Upper lobe of right lung (tissue), 1 donor: Measurements from ENCODE around the gene CAPNS1. TPM values are rescaled to one million over a fixed set of nuclear protein-coding genes. Genes with fewer than 3 reads are reported as not detected.

Experiments
- ATAC-seq: fragments of 200-7000 bp; cut with Tn5 transposase; one replicate; pipeline ENCODE4 v1.9.1; 2020; ENCODE audit warnings: mild to moderate bottlenecking, moderate library complexity
- DNase-seq: peaks from one replicate; pipeline ENCODE4 v3.0.0-alpha.2; 2020
- H3K27ac ChIP-seq: fragments of 200-600 bp; one replicate; pipeline ENCODE4 v1.8.0; 2022
- H3K27me3 ChIP-seq: fragments of 200-600 bp; one replicate; pipeline ENCODE4 v1.8.0; 2022; ENCODE audit warnings: mild to moderate bottlenecking
- H3K36me3 ChIP-seq: fragments of 200-600 bp; one replicate; pipeline ENCODE4 v1.8.0; 2022
- H3K4me1 ChIP-seq: fragments of 200-600 bp; one replicate; pipeline ENCODE4 v1.8.0; 2022
- H3K4me3 ChIP-seq: fragments of 200-600 bp; one replicate; pipeline ENCODE4 v1.8.0; 2022; ENCODE audit warnings: mild to moderate bottlenecking
- H3K9me3 ChIP-seq: fragments of 200-600 bp; one replicate; pipeline ENCODE4 v1.8.0; 2022
- intact Hi-C: fragments of 100-400 bp; cut with DNase I; formaldehyde crosslinking; loops from one replicate; pipeline ENCODE4 v1.11.0; 2022
- total RNA-seq: library from RNA; stranded (reverse); fragmentation: NEBNext Ultra II Directional; extraction: Animal tissue kit (Norgen Biotek cat#: 25700); gene quantifications from one replicate; pipeline ENCODE4 v1.2.1, GENCODE V29; 2021
- TF ChIP-seq, protein P1 (sequence below): fragments of 200-600 bp; IDR thresholded peaks from one replicate; pipeline ENCODE4 v1.8.0; 2022; ENCODE audit warnings: antibody characterized with exemption
- donor health status: DM: no; HTN: yes; CAD: no; lungs with severe emphysema.

The CAPNS1 gene
- total RNA-seq, 1 donor from 2014 or later: 582 TPM

DNA sequence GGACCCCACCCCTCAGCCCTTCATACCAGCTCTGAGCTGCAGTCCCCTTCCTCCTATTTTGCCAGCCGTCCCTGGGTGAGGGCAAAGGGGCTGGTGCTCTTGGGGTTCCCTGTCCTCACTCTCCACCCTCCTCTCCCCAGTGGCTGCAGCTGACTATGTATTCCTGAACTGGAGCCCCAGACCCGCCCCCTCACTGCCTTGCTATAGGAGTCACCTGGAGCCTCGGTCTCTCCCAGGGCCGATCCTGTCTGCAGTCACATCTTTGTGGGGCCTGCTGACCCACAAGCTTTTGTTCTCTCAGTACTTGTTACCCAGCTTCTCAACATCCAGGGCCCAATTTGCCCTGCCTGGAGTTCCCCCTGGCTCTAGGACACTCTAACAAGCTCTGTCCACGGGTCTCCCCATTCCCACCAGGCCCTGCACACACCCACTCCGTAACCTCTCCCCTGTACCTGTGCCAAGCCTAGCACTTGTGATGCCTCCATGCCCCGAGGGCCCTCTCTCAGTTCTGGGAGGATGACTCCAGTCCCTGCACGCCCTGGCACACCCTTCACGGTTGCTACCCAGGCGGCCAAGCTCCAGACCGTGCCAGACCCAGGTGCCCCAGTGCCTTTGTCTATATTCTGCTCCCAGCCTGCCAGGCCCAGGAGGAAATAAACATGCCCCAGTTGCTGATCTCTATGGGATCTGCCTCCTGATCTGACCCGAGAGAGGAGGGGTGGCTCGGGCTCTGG, 10.0 kb downstream of the CAPNS1 start:
- H3K27me3 ChIP-seq: no peaks in the 10 kb centered on the region
- H3K36me3 ChIP-seq: peaks cover 62% of the 10 kb centered on the region
- no peak overlapping the region for H3K4me3 ChIP-seq
- DNase-seq (no peak), ATAC-seq (no peak)
- no peak overlapping the region for H3K27ac ChIP-seq
- intact Hi-C loops: no loop called here
- TF ChIP-seq, protein P1, sequence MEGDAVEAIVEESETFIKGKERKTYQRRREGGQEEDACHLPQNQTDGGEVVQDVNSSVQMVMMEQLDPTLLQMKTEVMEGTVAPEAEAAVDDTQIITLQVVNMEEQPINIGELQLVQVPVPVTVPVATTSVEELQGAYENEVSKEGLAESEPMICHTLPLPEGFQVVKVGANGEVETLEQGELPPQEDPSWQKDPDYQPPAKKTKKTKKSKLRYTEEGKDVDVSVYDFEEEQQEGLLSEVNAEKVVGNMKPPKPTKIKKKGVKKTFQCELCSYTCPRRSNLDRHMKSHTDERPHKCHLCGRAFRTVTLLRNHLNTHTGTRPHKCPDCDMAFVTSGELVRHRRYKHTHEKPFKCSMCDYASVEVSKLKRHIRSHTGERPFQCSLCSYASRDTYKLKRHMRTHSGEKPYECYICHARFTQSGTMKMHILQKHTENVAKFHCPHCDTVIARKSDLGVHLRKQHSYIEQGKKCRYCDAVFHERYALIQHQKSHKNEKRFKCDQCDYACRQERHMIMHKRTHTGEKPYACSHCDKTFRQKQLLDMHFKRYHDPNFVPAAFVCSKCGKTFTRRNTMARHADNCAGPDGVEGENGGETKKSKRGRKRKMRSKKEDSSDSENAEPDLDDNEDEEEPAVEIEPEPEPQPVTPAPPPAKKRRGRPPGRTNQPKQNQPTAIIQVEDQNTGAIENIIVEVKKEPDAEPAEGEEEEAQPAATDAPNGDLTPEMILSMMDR: no peak
- no peaks in the 10 kb centered on the region for H3K9me3 ChIP-seq
- H3K4me1 ChIP-seq: peaks cover 7% of the 10 kb centered on the region

DNA sequence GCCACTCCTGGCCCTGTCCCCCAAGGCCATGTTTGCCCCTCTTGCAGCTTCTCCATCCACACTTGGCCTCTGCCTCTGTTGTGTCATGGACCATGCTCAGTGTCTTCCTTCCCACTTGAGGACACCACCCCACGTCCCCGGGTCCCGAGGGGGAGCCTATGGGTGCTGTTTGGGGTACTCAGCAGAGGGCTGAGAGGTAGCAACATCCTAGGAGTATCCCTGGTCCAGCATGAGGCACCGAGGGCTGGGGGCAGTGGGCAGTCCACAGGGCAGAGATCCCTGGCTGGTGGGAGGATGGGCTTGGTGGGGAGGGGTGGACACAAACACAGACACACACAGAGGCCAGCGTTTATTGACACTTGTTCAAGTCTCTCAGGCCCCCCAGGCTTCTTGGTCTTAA, 10.7 kb downstream of the CAPNS1 start:
- intact Hi-C loops: no loop called here
- peak overlapping the region; percentile 95 for H3K27ac ChIP-seq
- H3K36me3 ChIP-seq: peaks cover 54% of the 10 kb centered on the region
- ATAC-seq (no peak), DNase-seq (no peak)
- H3K4me1 ChIP-seq: peaks cover 7% of the 10 kb centered on the region
- no peak overlapping the region for H3K4me3 ChIP-seq
- no peaks in the 10 kb centered on the region for H3K27me3 ChIP-seq
- TF ChIP-seq, protein P1: no peak
- no peaks in the 10 kb centered on the region for H3K9me3 ChIP-seq

DNA sequence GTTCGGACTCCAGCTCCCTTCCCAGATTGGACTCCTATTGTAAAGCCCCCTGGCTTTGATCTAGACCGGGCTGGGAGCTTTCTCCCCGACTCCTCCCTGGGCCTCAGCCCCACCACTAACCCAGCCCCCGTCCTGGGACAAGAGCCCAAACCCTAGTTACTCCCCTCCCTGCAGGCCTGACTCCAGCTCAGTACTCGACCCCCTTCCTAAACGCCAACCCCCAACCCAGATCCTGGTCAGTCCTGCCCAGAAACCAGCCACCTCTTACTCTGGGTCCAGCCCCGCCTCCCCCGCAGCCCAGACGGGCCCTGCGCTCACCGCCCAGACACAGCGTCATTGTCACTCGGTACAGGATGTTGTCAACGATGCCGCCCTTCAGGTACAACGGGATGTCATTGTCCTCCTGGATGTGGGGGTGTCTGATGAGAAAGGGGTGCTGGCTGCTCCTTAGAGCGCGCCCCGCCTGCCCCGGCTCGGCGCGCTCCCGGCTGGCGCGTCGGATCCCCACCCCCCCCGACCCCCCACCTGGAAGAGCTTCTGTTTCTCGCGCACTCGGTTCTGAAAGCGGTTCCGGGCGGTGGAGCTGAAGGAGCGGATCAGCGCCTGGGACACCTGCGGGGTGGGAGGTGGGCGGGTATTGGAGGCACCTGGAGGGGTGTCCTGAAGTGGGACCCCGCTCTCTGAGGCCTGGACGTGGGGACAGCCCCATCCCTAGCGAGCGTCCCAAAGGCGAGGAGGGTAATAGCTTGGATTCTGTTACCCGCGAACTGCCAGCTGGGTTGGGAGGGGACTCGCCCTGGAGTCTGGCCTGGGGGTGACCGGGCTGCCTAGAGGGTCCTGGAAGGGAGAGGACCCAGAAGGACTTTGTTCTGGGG, 11.5 kb downstream of the CAPNS1 start:
- H3K4me1 ChIP-seq: peaks cover 7% of the 10 kb centered on the region
- DNase-seq (no peak), ATAC-seq (peak; percentile 55)
- intact Hi-C loops: no loop called here
- H3K9me3 ChIP-seq: no peaks in the 10 kb centered on the region
- H3K4me3 ChIP-seq: peak overlapping the region; percentile 58
- TF ChIP-seq, protein P1: no peak
- H3K36me3 ChIP-seq: peaks cover 46% of the 10 kb centered on the region
- H3K27me3 ChIP-seq: no peaks in the 10 kb centered on the region
- H3K27ac ChIP-seq: peak overlapping the region; percentile 95

DNA sequence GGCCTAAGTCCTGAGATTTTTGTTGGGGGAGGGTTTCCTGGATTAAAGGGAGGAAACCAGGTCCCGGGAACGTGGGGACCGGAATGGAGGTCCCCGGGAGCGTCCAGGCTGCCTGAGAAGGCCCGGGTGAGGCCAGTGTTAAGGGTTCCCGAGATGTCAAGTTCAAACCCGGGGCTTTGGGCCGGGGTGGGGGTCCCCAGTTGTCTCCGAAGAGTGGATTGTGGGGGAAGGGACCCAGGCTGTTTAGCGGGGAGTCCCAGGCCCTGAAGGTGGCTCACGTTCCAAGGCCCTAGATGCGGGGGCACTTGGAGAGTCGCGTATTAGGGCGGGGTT, 12.1 kb downstream of the CAPNS1 start:
- Histone ChIP-seq H3K9me3 (no peaks in the 10 kb centered on the region), H3K4me3 (peak overlapping the region; percentile 58), H3K27ac (peak overlapping the region; percentile 95), H3K27me3 (no peaks in the 10 kb centered on the region), H3K36me3 (peaks cover 40% of the 10 kb centered on the region), H3K4me1 (peaks cover 7% of the 10 kb centered on the region)
- no peak for DNase-seq
- ATAC-seq: no peak
- intact Hi-C loops: no loop called here
- TF ChIP-seq, protein P1: no peak

DNA sequence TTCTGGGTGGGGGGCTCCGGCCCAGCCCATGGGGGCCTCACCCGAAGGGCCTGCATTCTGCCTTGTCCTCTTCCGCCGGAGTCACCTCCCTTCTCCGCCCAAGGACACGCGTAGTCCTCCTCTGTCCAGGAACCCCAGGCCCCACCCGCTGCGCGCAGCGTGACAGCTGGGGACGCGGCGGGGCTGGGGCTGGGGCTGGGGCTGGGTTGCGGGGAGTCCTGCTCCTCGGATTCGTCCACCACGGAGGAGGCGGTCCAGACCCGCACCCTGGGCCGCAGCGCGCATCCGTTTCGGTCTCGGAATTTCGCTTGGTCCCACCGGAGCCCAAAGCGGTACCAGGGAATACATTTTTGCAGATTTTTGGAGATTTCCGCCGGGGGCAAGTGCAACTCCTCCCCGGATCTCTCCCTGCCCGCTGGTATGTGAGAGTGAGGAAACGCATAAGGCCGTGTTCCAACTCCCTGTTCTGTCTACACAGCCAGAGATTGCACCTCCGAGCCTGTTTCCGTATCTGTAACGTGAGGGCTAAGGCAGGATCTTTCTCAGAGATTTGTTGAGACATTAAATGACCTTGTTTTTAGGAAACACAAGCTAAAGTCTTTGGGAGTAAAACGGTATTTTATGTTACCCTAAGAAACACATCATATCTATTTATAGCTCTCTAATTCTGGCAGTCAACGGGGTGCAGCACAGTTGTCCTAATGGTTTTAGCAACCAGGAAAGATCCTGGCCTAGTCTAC, 12.7 kb downstream of the CAPNS1 start, which contains the start of gene COX7A1:
TSS of gene COX7A1 (minus strand) at position 96 of the 740 bp plus-strand sequence. CDS start at position 56, 40 bp downstream.
- H3K27ac ChIP-seq: peak within 1 kb of the TSS; percentile 95
- peak within 1 kb of the TSS; percentile 58 for H3K4me3 ChIP-seq
- peak; percentile 75 for DNase-seq
- peaks cover 35% of the 10 kb centered on the region for H3K36me3 ChIP-seq
- peaks cover 7% of the 10 kb centered on the region for H3K4me1 ChIP-seq
- no peaks in the 10 kb centered on the region for H3K27me3 ChIP-seq
- intact Hi-C loops: no loop called here
- TF ChIP-seq, protein P1: no peak
- no peaks in the 10 kb centered on the region for H3K9me3 ChIP-seq
- peak; percentile 78 for ATAC-seq
